Fibroblast of the aortic adventitia (primary cell): ENCODE measurements around the gene CDR2L. TPM values are rescaled to one million over a fixed set of nuclear protein-coding genes. Genes with fewer than 3 reads are reported as not detected.
"Not testable (repeated sequence)": the region's sequence is repeated elsewhere in the genome, so short reads cannot be mapped to it uniquely, and the experiment has no call there.

Source experiments
- DNase-seq: peaks from one replicate; pipeline ENCODE4 v3.0.0-alpha.2; 2010; ENCODE audit warnings: low read depth
- H3K4me3 ChIP-seq: 2 replicates; pipeline ENCODE4 v1.5.1; 2011; ENCODE audit warnings: low read depth, mild to moderate bottlenecking, control low read depth, low read length, moderate library complexity
- CTCF ChIP-seq: IDR thresholded peaks from 2 replicates; pipeline ENCODE4 v1.5.1; 2011; ENCODE audit warnings: mild to moderate bottlenecking, low read length, control low read depth, inconsistent platforms; ENCODE audit not compliant: insufficient read depth
- total RNA-seq: library from RNA; depleted of rRNA; stranded (reverse); fragments of >200 nt; gene quantifications from 2 replicates; pipeline ENCODE4 v1.2.3, GENCODE V29; 2012; ENCODE audit warnings: low replicate concordance

The CDR2L gene
- total RNA-seq, 1 donor, result 15.3 TPM

GRCh38 chr17:75020331-75021110, 33.1 kb downstream of the CDR2L start:
- no peak for TF ChIP-seq CTCF
- no peak for DNase-seq

GRCh38 chr17:75024686-75025397, 37.4 kb downstream of the CDR2L start:
- TF ChIP-seq CTCF, result no peak
- H3K4me3 ChIP-seq, result no peak overlapping the region
- no peak for DNase-seq

More at GRCh38 chr17:75020331-75021110, 33.1 kb downstream of the CDR2L start:
- no peak overlapping the region for H3K4me3 ChIP-seq

- DNase-seq, H3K4me3 ChIP-seq: not testable (repeated sequence)
These were observed 37.9 kb downstream of the CDR2L start for GRCh38 chr17:75025398-75025734.

GRCh38 chr17:75026650-75027049, 39.2 kb downstream of the CDR2L start:
- not testable (repeated sequence) for DNase-seq, H3K4me3 ChIP-seq

GRCh38 chr17:75030161-75030560, 42.7 kb downstream of the CDR2L start:
- no peak for DNase-seq
- TF ChIP-seq CTCF, result no peak
- no peak overlapping the region for H3K4me3 ChIP-seq

GRCh38 chr17:75031972-75032719, 44.7 kb downstream of the CDR2L start:
- peak overlapping the region; percentile 84 for H3K4me3 ChIP-seq
- DNase-seq, result peak; percentile 83
- TF ChIP-seq CTCF, result no peak

- H3K4me3 ChIP-seq, result peak overlapping the region; percentile 84
- peak; percentile 29 for DNase-seq
- TF ChIP-seq CTCF, result no peak
These were observed 45.4 kb downstream of the CDR2L start for GRCh38 chr17:75032720-75033280.
